ENCODE data around the gene LMAN1.

Gene LMAN1

DNA sequence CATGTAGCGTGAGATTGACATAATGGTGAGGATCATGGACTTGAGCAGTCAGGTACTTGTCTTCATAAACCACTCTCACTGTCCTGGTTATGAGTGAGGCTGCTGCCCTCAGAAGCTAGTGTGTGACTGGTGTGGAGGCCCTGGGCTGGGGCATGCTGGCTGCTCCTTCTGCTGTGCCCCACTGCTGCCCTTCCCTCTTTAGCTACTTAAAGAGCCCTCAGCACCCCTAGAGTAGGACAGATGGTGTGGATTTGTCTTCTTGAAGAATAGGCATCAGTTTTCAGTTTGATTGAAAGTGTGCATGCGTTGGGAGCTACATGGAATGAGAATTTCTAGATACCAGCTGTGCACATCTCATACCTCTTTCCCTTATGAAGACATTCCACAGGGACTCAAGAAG is 56.1 kb downstream of the LMAN1 start:
- no peak for DNase-seq (ENCODE audit: low read depth)

DNA sequence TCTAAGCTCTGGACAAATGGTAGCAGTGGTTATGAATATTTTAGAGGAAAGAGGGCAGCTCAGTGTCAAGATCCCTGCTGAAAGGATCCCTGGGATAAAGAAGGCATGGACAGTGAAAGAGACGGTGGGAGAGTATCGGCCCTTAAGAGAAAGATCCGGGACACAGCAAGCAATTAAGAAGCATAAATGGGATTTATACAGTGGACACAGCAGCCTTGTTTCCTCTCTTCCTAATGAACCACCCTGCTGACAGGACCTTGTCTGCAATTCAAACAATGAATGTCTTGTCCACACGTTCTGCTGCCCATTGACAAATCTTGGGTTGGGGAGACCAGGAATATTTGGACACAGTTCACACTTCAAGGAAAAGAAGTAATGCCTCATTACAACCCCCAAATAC is 57.1 kb downstream of the LMAN1 start:
- DNase-seq (ENCODE audit: low read depth) = no peak

DNA sequence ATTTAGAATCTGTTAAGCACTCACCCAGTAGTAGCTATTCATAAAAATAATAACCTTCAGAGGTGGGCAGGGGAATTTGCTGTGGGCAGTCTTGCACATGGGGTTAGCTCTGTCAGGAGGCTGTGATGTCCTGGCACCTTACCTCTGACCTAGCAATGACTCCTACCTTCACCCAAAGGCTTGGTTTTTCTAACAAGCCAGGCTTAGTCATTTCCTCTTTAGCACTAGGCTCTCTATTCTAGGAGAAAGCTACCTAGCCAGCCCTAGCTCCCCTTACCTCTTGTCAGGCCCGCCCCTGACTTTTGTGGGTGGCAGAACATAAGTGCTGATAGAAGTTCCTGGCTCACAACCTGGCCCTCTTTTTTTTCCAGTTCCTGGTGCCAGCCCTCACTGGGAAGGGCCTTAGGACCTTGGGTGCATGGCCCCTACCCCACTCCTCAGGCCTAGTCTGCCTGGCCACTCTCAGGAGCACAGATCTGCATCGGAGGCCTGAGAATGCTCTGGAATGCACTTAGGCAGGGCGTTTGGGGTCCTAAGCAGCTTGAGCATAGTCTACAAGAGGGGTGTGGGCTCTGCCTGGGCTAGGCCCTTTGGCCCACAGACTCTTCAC is 58.3 kb downstream of the LMAN1 start:
- DNase-seq (ENCODE audit: low read depth) = no peak

DNA sequence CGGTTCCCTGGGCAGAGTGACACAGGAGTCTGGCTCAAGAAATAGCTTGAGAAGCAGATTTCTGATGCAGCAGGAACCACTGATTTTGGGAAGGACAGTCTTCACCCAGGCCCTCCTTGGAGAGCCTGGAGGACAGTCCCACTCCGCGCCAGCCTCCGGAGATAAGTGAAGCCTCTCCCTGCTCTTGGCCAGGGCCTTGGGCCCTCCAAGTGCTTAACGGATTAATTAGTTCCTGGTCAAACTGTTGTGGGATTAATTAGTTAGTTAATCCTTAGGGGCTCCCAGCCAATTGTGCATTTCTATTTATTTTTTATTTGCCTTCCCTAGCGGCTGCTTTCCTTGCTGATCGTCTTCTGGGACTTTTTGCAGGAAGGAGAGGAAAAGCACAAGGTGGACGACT is 60.2 kb downstream of the LMAN1 start:
- no peak for DNase-seq (ENCODE audit: low read depth)

DNA sequence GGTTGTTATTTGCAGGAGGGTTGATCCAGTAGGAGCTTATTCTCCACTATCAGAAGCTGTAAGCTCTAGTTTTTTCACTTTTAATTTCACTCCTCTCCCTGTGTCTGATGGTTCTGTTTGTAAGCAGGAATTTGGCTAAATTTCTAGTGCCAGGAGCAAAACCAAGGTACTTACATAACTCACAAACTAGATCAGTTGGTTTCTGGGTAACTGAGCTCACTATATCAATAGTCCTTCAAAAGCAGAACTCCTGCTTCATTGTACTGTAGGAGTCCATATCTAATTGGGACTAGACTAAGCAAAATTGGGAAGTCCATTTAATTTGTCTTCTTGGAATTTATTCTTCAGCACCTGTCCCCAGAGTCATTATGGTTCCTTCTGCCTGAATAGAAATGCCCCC is 65.7 kb downstream of the LMAN1 start:
- DNase-seq (ENCODE audit: low read depth) = no peak

DNA sequence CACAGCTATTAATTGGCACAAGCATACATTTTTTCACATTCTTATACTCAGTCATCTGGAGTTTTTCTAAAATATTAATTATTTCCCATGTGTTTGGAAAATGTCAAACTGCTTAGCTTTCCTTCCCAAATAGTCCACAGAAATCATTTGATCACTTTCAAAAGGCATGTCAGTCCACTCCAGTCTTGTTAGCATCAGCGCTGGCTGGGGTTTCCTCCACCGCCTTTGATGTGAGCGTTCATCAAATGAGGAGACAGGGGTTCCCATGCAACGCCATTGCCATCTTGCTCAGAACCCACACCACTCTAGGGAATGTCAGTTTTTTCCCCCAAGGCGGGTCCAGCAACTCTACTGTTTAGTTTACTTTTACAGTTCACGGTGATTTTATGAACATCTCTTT is 72.7 kb downstream of the LMAN1 start:
- DNase-seq (ENCODE audit: low read depth) = no peak

DNA sequence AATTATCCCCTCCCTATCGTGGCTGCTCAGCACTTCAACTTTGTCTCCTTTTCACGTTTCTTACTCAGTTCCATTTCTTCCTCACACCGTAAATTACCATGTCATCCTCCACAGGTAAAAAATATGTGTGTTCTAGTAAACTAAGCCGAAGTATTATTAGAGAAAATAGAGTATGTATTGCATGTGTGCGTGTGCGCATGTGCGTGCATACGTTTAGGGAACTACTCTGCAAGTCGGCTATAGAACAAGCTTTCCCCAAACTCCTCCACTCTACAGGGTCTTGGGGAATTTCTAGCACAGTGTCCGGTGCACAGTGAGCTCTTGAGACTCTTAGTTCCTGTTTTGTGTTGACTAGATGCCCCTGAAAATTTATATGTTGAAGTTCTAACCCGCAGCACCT is 76.7 kb downstream of the LMAN1 start:
- no peak for DNase-seq (ENCODE audit: low read depth)

DNA sequence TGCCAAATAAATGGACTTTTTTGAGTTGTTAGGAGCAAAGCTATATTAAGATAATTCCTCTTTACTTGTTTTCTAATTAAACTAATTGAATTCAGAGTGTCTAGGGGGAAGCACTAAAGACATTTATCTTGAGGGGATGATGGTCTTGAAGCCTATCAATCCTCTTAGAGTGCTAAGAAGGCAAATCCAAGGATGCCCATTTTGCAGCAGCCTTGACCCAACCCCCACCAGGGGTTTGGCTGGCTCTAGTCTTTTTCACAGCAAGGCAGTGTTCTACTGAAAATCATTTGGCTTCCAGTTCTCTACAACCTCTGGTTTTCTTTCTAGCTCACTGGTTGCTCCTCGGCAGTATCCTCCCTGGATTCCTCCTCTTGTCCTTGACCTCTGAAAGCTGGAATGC is 79.3 kb downstream of the LMAN1 start:
- no peak for DNase-seq (ENCODE audit: low read depth)

DNA sequence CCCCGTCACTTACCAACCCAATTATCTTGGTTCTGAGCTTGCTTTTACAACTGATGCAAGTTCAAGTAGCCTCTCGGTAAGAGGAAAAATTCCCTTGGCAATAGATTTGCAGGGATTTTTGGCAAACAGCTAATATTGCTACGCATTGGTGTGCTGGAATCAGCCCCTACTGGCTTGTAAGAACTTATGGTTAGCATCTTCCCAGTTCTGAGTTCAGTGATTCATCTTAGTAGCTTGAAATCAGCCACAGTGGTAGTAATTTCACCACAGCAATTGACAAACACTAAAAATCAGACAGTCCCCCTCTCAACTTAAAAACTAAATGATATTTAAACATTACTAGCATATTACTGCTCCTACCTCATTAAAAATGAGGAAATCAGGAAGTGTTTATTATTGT is 79.9 kb downstream of the LMAN1 start:
- no peak for DNase-seq (ENCODE audit: low read depth)

DNA sequence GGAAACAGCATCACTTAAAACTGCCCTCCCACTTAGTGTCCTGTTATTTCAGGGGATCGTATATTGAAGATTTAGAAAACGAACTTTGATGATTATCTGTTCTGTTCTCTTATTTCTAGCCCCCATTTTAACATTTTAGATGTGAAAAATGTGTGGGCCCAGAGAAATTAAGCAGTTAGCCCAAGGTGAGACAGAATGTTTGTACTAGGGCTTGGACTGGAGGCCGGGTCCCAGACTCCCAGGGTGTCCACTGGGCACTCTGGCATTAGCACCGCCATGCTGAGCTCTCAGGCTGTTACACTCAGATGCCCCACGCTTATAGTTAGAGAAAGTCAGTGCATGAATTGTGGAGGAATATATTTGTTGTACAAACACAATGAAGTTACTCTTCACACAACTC is 80.3 kb downstream of the LMAN1 start:
- DNase-seq (ENCODE audit: low read depth) = no peak

Data from EH (cell line).